Measurements from ENCODE around the gene MYH14.

MYH14 gene

DNA sequence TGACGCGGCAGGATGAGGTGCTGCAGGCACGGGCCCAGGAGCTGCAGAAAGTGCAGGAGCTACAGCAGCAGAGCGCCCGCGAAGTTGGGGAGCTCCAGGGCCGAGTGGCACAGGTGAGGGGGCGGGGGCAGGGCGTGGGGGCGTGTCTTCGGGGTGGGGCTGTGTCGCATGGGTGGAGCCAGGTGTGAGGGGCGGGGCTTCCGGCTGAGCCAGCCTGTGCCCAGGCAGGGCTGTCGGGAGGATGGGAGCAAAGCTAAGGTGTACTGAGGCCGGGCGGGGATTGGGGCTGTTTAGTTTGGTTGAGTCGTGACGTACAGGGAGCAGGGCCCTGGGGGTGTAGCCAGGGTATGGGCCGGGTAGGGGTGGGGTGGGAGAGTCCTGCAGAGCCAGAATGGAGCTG is 63.5 kb downstream of the MYH14 start:
- Histone ChIP-seq H3K36me3 (ENCODE audit: control insufficient read depth, insufficient read depth, low read length) (no peaks in the 10 kb centered on the region), H3K27me3 (replicated peaks; ENCODE audit: control insufficient read depth, insufficient read depth, low read length) (peaks cover 1% of the 10 kb centered on the region; the same call in 1 of the 2 replicates), H3K4me3 (replicated peaks; ENCODE audit: low read depth, low read length) (no peak overlapping the region)
- TF ChIP-seq, protein P1, sequence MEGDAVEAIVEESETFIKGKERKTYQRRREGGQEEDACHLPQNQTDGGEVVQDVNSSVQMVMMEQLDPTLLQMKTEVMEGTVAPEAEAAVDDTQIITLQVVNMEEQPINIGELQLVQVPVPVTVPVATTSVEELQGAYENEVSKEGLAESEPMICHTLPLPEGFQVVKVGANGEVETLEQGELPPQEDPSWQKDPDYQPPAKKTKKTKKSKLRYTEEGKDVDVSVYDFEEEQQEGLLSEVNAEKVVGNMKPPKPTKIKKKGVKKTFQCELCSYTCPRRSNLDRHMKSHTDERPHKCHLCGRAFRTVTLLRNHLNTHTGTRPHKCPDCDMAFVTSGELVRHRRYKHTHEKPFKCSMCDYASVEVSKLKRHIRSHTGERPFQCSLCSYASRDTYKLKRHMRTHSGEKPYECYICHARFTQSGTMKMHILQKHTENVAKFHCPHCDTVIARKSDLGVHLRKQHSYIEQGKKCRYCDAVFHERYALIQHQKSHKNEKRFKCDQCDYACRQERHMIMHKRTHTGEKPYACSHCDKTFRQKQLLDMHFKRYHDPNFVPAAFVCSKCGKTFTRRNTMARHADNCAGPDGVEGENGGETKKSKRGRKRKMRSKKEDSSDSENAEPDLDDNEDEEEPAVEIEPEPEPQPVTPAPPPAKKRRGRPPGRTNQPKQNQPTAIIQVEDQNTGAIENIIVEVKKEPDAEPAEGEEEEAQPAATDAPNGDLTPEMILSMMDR (IDR thresholded peaks at IDR 0.05; ENCODE audit: insufficient read depth, low read length, poor library complexity, severe bottlenecking): no peak
- DNase-seq (ENCODE audit: extremely low read depth, insufficient read length): peak; percentile 32

DNA sequence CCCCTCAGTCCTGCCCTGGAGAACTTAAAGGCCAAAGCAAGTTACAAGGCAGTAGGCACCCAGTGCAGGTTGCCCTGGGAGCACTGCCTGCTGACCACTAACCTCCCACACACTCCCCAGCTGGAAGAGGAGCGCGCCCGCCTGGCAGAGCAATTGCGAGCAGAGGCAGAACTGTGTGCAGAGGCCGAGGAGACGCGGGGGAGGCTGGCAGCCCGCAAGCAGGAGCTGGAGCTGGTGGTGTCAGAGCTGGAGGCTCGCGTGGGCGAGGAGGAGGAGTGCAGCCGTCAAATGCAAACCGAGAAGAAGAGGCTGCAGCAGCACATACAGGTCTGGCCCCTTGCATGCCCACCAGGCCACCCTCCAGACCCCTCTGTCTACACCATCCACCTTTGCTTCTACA is 64.6 kb downstream of the MYH14 start:
- H3K4me3 ChIP-seq (replicated peaks; ENCODE audit: low read depth, low read length): no peak overlapping the region
- no peak for DNase-seq (ENCODE audit: extremely low read depth, insufficient read length)
- H3K36me3 ChIP-seq (ENCODE audit: control insufficient read depth, insufficient read depth, low read length): no peaks in the 10 kb centered on the region
- TF ChIP-seq, protein P1 (IDR thresholded peaks at IDR 0.05; ENCODE audit: insufficient read depth, low read length, poor library complexity, severe bottlenecking): no peak
- H3K27me3 ChIP-seq (replicated peaks; ENCODE audit: control insufficient read depth, insufficient read depth, low read length): peaks cover 1% of the 10 kb centered on the region; the same call in 1 of the 2 replicates

DNA sequence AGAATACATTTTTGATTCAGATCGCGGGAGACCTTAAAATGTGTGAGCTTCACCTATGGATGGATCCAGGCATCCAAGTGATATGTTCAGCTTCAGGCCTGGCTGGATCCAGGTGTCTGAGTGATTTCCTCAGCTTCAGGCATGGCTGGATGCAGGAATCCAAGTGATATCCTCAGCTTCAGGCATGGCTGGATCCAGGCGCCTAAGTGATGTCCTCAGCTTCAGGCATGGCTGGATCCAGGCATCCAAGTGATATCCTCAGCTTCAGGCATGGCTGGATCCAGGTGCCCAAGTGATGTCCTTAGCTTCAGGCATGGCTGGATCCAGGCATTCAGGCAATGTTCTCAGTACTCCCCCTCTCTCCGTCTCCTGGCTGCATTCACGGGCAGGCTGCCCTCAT is 65.1 kb downstream of the MYH14 start:
- Histone ChIP-seq H3K36me3 (ENCODE audit: control insufficient read depth, insufficient read depth, low read length) (no peaks in the 10 kb centered on the region), H3K4me3 (replicated peaks; ENCODE audit: low read depth, low read length) (no peak overlapping the region), H3K27me3 (replicated peaks; ENCODE audit: control insufficient read depth, insufficient read depth, low read length) (peaks cover 1% of the 10 kb centered on the region; the same call in 1 of the 2 replicates)
- TF ChIP-seq, protein P1 (IDR thresholded peaks at IDR 0.05; ENCODE audit: insufficient read depth, low read length, poor library complexity, severe bottlenecking): no peak
- no peak for DNase-seq (ENCODE audit: extremely low read depth, insufficient read length)

DNA sequence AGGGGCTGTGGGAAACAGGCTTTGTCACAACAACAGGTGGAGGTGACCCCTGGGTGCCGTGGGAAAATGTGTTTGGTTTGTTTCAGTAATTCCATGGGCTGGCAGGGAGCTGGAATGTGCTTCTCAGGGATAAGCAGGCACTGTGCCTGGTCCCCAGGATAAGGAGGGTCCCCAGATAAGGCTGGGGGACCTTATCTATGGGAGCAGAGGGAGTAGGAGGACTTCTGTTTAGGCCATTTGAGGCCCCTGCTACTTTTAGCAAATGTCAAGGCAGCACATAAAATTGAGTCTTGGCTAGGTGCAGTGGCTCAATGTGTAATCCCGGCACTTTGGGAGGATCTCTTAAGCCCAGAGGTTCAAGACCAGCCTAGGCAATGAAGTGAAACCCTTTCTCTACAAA is 66.2 kb downstream of the MYH14 start:
- no peak for DNase-seq (ENCODE audit: extremely low read depth, insufficient read length)
- Histone ChIP-seq H3K36me3 (ENCODE audit: control insufficient read depth, insufficient read depth, low read length) (no peaks in the 10 kb centered on the region), H3K27me3 (replicated peaks; ENCODE audit: control insufficient read depth, insufficient read depth, low read length) (peaks cover 1% of the 10 kb centered on the region; the same call in 1 of the 2 replicates), H3K4me3 (replicated peaks; ENCODE audit: low read depth, low read length) (no peak overlapping the region)
- TF ChIP-seq, protein P1 (IDR thresholded peaks at IDR 0.05; ENCODE audit: insufficient read depth, low read length, poor library complexity, severe bottlenecking): no peak

DNA sequence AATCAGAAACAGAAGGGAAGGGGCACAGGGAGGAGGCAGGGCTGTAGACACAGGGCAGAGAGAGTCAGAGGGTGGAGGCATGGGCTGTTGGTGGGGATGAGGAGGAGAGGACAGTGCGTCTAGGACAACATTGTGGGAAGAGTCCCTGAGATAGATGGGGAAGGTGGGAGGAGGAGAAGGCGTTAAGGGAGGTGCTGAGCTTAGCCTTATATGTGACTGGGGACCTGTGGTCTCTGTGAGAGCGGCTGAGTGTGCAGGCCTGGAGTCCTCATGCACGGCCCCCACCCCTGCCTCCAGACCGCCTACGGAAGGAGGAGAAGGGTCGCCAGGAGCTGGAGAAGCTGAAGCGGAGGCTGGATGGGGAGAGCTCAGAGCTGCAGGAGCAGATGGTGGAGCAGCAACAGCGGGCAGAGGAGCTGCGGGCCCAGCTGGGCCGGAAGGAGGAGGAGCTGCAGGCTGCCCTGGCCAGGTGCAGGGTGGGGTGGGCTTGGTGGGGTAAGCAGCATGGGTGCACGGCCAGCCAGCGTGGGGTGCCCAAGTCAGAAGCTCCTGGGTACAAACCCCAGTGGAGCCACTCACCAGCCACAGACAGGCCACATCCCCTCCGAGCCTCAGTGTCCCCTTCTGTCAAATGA is 69.0 kb downstream of the MYH14 start:
- DNase-seq (ENCODE audit: extremely low read depth, insufficient read length): no peak
- TF ChIP-seq, protein P1 (IDR thresholded peaks at IDR 0.05; ENCODE audit: insufficient read depth, low read length, poor library complexity, severe bottlenecking): no peak

DNA sequence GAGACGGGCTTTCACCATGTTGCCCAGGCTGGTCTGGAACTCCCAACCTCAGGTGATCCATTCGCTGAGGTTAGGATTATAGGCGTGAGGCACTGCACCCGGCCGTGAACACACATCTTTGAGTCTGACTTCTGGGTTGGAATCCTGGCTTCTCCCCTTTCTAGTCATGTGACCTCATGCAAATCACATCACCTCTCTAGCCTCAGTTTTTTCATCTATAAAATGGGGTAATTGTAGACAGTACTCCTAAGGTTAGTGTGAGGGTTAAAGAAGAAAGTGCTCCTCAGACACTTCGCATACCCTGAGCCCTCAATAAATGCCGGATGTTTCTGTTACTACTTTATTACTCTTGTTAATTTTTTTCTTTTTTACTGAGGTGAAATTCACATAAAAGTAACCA is 70.4 kb downstream of the MYH14 start:
- TF ChIP-seq, protein P1 (IDR thresholded peaks at IDR 0.05; ENCODE audit: insufficient read depth, low read length, poor library complexity, severe bottlenecking): no peak
- no peak overlapping the region for H3K4me3 ChIP-seq (replicated peaks; ENCODE audit: low read depth, low read length)
- DNase-seq (ENCODE audit: extremely low read depth, insufficient read length): no peak
- no peaks in the 10 kb centered on the region for H3K27me3 ChIP-seq (replicated peaks; ENCODE audit: control insufficient read depth, insufficient read depth, low read length)
- no peaks in the 10 kb centered on the region for H3K36me3 ChIP-seq (ENCODE audit: control insufficient read depth, insufficient read depth, low read length)

More for the DNA sequence above, 69.0 kb downstream of the MYH14 start:
- Histone ChIP-seq H3K4me3 (replicated peaks; ENCODE audit: low read depth, low read length) (no peak overlapping the region), H3K27me3 (replicated peaks; ENCODE audit: control insufficient read depth, insufficient read depth, low read length) (no peaks in the 10 kb centered on the region), H3K36me3 (ENCODE audit: control insufficient read depth, insufficient read depth, low read length) (no peaks in the 10 kb centered on the region)
